Thyroid gland (tissue), 4 donors: Measurements from ENCODE around the gene CCN5. TPM values are rescaled to one million over a fixed set of nuclear protein-coding genes. Genes with fewer than 3 reads are reported as not detected.

ENCODE experiments used
- DNase-seq, 2 donors: peaks; one replicate each; pipeline ENCODE4 v3.0.0-alpha.2; 2019
- H3K27ac ChIP-seq, 3 donors: fragments of 200-600 bp; sonication (generic); 1 replicate in 2 of 3; 2 replicates in 1 of 3; pipeline ENCODE4 v1.5.1; 2016 to 2019; ENCODE audit warnings: mild to moderate bottlenecking in 1 of 3, moderate library complexity in 1 of 3
- H3K27me3 ChIP-seq: fragments of 200-600 bp; sonication (generic); one replicate; pipeline ENCODE4 v1.5.1; 2019
- H3K36me3 ChIP-seq, 2 donors: fragments of 200-600 bp; sonication (generic); one replicate each; pipeline ENCODE4 v1.5.1; 2016 to 2019
- H3K4me1 ChIP-seq, 2 donors: fragments of 200-600 bp; sonication (generic); one replicate each; pipeline ENCODE4 v1.5.1; 2017 to 2019
- H3K4me3 ChIP-seq, 3 donors: fragments of 200-600 bp; sonication (generic); replicated peaks in 1 of 3; 1 replicate in 2 of 3; 2 replicates in 1 of 3; pipeline ENCODE4 v1.5.1; 2016; ENCODE audit warnings: mild to moderate bottlenecking in 1 of 3
- H3K9me3 ChIP-seq: fragments of 200-600 bp; sonication (generic); one replicate; pipeline ENCODE4 v1.5.1; 2017
- POLR2A ChIP-seq, 2 donors: fragments of 450-650 bp; IDR thresholded peaks; one replicate each; pipeline ENCODE4 v1.6.1; 2017; ENCODE audit warnings: antibody characterized with exemption in 2 of 2, mild to moderate bottlenecking in 2 of 2, moderate library complexity in 1 of 2
- WGBS, 2 donors: methylation state at CpG; one replicate each; pipeline ENCODE4 v1.1.5; 2017; 5-methylcytosine and 5-hydroxymethylcytosine counted together
- intact Hi-C: fragments of 100-400 bp; cut with DNase I; formaldehyde crosslinking; loops from one replicate; pipeline ENCODE4 v1.15.1; 2023
- total RNA-seq, 4 donors: library from RNA; depleted of rRNA; stranded (reverse); fragments of >200 nt; gene quantifications; one replicate each; pipeline ENCODE4 v1.2.3, GENCODE V29; 2016
- TF ChIP-seq, protein P1 (sequence below), 6 experiments: fragments of 200-600 bp in 3 of 6; fragments of 450-650 bp in 3 of 6; sonication (generic) in 3 of 6; IDR thresholded peaks; one replicate each; pipeline ENCODE4 v1.5.1; 2016 to 2019; ENCODE audit warnings: antibody characterized with exemption in 6 of 6, mild to moderate bottlenecking in 2 of 6, inconsistent platforms in 1 of 6, moderate library complexity in 1 of 6

The CCN5 gene
- total RNA-seq, 4 donors from 2014 or later = 4.7 to 47.6 (median 26.6) TPM

DNA sequence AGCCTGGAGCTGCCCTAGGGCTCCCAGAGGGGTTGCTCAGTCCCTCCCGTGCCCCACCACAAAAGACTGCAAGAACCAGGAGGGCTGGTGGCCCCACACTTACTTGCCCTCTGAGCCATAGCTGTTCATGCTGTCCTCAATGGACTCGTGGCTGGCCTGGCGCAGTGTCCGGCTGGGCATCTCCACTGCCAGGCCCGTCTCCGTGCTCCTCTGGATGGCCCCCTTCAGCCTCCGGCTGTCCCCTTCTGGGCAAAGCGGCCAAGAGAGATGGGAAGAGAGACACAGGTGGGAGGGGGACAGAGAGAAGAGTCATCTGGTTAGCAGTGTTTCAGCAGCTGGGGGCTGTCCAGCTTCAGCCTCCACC is 56.0 kb downstream of the CCN5 start:
- H3K27me3 ChIP-seq = no peaks in the 10 kb centered on the region
- no peak for DNase-seq

DNA sequence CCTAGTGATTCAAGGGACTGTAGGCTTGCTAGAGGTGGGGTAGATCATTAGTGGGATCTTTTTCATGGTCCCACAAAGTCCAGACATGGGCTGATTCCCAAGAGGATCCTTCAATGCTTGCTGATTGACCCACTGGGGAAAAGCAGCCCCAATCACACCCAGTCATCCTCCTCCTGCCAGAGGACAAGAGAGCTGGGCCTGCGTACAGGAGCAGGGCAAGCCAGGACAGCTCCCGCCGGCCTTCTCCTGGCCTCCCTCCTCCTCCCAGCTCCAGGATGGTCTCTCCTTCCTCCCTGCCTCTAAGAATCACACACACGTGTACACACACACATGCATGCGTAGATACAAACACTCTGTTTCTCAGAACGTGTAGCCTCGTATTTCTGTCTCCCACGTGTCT is 57.5 kb downstream of the CCN5 start:
- H3K4me1 ChIP-seq = no peaks in the 10 kb centered on the region
- WGBS, 2 donors = 66 to 75% methylated on average over 8 of the region's 8 CpGs
- no peak for DNase-seq
- H3K4me3 ChIP-seq = no peak overlapping the region
- intact Hi-C loops = no loop called here
- no peak overlapping the region for H3K27ac ChIP-seq
- TF ChIP-seq POLR2A (IDR thresholded peaks at IDR 0.05) = no peak
- TF ChIP-seq, protein P1, sequence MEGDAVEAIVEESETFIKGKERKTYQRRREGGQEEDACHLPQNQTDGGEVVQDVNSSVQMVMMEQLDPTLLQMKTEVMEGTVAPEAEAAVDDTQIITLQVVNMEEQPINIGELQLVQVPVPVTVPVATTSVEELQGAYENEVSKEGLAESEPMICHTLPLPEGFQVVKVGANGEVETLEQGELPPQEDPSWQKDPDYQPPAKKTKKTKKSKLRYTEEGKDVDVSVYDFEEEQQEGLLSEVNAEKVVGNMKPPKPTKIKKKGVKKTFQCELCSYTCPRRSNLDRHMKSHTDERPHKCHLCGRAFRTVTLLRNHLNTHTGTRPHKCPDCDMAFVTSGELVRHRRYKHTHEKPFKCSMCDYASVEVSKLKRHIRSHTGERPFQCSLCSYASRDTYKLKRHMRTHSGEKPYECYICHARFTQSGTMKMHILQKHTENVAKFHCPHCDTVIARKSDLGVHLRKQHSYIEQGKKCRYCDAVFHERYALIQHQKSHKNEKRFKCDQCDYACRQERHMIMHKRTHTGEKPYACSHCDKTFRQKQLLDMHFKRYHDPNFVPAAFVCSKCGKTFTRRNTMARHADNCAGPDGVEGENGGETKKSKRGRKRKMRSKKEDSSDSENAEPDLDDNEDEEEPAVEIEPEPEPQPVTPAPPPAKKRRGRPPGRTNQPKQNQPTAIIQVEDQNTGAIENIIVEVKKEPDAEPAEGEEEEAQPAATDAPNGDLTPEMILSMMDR (IDR thresholded peaks at IDR 0.05) = no peak
- no peaks in the 10 kb centered on the region for H3K9me3 ChIP-seq
- no peaks in the 10 kb centered on the region for H3K36me3 ChIP-seq
- no peaks in the 10 kb centered on the region for H3K27me3 ChIP-seq

More for the DNA sequence above, 56.0 kb downstream of the CCN5 start:
- WGBS, 2 donors = 82 to 90% methylated on average over 2 to 8 of the region's 8 CpGs
- no peaks in the 10 kb centered on the region for H3K4me1 ChIP-seq
- no peaks in the 10 kb centered on the region for H3K36me3 ChIP-seq
- no peak for TF ChIP-seq POLR2A (IDR thresholded peaks at IDR 0.05)
- TF ChIP-seq, protein P1 (IDR thresholded peaks at IDR 0.05) = no peak
- intact Hi-C loops = no loop called here
- no peak overlapping the region for H3K27ac ChIP-seq
- no peaks in the 10 kb centered on the region for H3K9me3 ChIP-seq
- no peak overlapping the region for H3K4me3 ChIP-seq

DNA sequence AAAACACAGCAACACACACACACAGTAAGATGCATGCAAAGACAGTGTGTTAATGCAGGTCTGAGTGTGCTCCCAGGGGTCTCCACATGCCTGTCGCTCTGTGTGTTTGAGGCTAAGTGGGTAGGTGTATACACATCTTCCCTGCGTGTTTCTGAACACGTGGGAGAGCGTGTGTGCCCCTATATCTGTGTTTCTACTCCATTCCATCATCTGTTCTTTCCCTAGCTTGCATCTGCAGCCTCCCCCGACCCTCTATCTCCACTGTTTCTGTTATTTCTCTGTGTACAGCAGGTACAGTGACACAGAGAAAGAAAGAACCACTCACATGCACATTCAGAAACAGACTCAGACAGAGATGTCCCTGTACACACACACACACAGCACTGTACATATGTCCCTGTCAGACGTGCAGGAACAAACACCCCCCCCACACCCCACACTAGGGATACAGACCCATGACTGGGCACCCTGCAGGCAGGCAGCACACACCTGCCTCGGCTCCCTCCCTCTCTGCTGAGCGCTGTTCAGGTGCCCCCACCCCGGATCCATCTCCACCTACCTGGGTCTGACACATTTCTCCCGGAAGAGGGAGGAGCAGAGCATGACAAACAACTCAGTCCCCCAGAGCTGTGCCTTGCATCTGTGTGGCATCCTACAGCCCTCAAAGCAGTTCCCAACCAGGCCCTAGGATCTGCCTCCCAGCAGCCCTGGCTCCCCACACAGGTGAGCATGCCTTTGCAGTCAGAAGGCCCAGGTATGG is 58.1 kb downstream of the CCN5 start:
- Histone ChIP-seq H3K27me3 (no peaks in the 10 kb centered on the region), H3K36me3 (no peaks in the 10 kb centered on the region), H3K4me1 (no peaks in the 10 kb centered on the region), H3K27ac (no peak overlapping the region), H3K4me3 (no peak overlapping the region), H3K9me3 (no peaks in the 10 kb centered on the region)
- WGBS, 2 donors = 72 to 73% methylated on average over 9 to 10 of the region's 10 CpGs
- DNase-seq = no peak
- TF ChIP-seq POLR2A (IDR thresholded peaks at IDR 0.05) = no peak
- TF ChIP-seq, protein P1 (IDR thresholded peaks at IDR 0.05) = no peak
- intact Hi-C loops = no loop called here

DNA sequence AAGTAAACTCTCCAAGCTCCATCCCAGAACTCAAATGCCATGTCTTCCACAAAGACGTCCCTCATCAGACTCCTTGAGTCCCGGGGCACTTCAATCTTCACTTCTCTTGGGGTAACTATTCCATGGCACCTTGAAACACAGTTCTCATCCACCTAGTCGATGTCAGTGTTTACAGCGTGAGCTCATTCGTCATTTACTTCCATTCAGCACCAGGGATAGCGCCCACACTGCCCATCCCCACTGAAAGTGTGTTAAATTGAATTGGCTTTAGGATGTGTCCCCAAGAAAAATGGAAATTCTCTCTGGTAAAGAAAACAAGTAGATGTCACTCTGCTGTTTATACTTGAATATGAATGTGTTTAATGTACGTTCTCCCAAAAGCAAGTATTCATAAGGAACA is 61.8 kb downstream of the CCN5 start:
- no peaks in the 10 kb centered on the region for H3K4me1 ChIP-seq
- 17 to 21% methylated on average over 7 of the region's 7 CpGs for WGBS, 2 donors
- no peaks in the 10 kb centered on the region for H3K36me3 ChIP-seq
- no peak overlapping the region for H3K4me3 ChIP-seq
- no peak overlapping the region for H3K27ac ChIP-seq
- peak in 1 of 2 donors; percentile 16 for DNase-seq
- intact Hi-C loops = no loop called here
- H3K9me3 ChIP-seq = no peaks in the 10 kb centered on the region
- no peaks in the 10 kb centered on the region for H3K27me3 ChIP-seq
- no peak for TF ChIP-seq POLR2A (IDR thresholded peaks at IDR 0.05)
- TF ChIP-seq, protein P1 (IDR thresholded peaks at IDR 0.05) = no peak

Other genes with a start within 250 kb of the CCN5 start
- 10 to 100 TPM; 14.2 to 27.7 (median 22.3) TPM for gene TTPAL, start 239.5 kb upstream of the CCN5 start, total RNA-seq
- gene SERINC3, start 193.3 kb upstream of the CCN5 start, total RNA-seq = 100 to 1,000 TPM; 113 to 140 (median 137) TPM
- 100 to 1,000 TPM; 108 to 145 (median 111) TPM for gene PKIG, start 132.8 kb upstream of the CCN5 start, total RNA-seq
- gene ADA, start 63.7 kb upstream of the CCN5 start, total RNA-seq = 10 to 100 TPM in 1 of 4 donors, 1 to 10 TPM in 3; 4.0 to 13.9 (median 7.1) TPM
- 1 to 10 TPM; 2.5 to 5.1 (median 3.4) TPM for gene KCNK15, start 30.5 kb downstream of the CCN5 start, total RNA-seq
- gene RIMS4, start 95.2 kb downstream of the CCN5 start, total RNA-seq = 10 to 100 TPM in 2 of 4 donors, 1 to 10 TPM in 2; 2.8 to 13.8 (median 7.9) TPM
- 100 to 1,000 TPM; 139 to 182 (median 164) TPM for gene YWHAB, start 170.3 kb downstream of the CCN5 start, total RNA-seq
- 10 to 100 TPM; 26.5 to 53.8 (median 31.9) TPM for gene PABPC1L, start 194.7 kb downstream of the CCN5 start, total RNA-seq
- 10 to 100 TPM; 18.4 to 26.0 (median 23.0) TPM for gene TOMM34, start 245.0 kb downstream of the CCN5 start, total RNA-seq